HepG2 (cell line): ENCODE data around the gene NME8. TPM values are rescaled to one million over a fixed set of nuclear protein-coding genes. Genes with fewer than 3 reads are reported as not detected.

Experiments used
- ATAC-seq: fragments of 200-7000 bp; cut with Tn5 transposase; 3 replicates; pipeline ENCODE4 v1.9.1; 2020; ENCODE audit warnings: mild to moderate bottlenecking, moderate library complexity
- BruUV-seq: library from RNA; stranded (reverse); fragments of 400-500 nt; replicated peaks from 2 replicates; lab custom pipeline; 2021; lab: Mats Ljungman, UMichigan
- CTCF ChIA-PET: fragments of 300-600 bp; formaldehyde crosslinking; extraction: SDS; loops from one replicate; lab custom pipeline; 2021; ENCODE audit warnings: low total read pairs, inconsistent platforms, low intra/inter-chr PET ratio; lab: Yijun Ruan, JAX
- POLR2A ChIA-PET: fragments of 350-600 bp; sonication (Branson Sonifier 250); formaldehyde crosslinking; loops from one replicate; lab custom pipeline; 2020; ENCODE audit warnings: antibody characterized with exemption, inconsistent platforms; lab: Yijun Ruan, JAX
- DNase-seq: peaks from one replicate; pipeline ENCODE4 v3.0.0-alpha.2; 2015; ENCODE audit warnings: low spot score
- FAIRE-seq: peaks from 3 replicates; lab custom pipeline; 2011; peaks lifted over from hg19 to GRCh38; lab: Jason Lieb, UNC
- H2AFZ ChIP-seq: one replicate; pipeline ENCODE4 v1.6.1; 2011; ENCODE audit warnings: low read length, inconsistent platforms
- H3K27ac ChIP-seq: fragments of 300-600 bp; 3 replicates; pipeline ENCODE4 v1.8.0; 2011; ENCODE audit warnings: mixed run types, mild to moderate bottlenecking, mixed read lengths, low read length, inconsistent platforms; ENCODE audit not compliant: insufficient read depth; ENCODE audit errors: extremely low read length
- H3K27me3 ChIP-seq, 2 experiments: fragments of 200-600 bp in 1 of 2; 2 replicates in 1 of 2; 3 replicates in 1 of 2; pipeline versions ENCODE4 v1.6.0 to v1.8.0; 2011; ENCODE audit warnings: low read length in 2 of 2, mild to moderate bottlenecking in 2 of 2, moderate library complexity in 2 of 2, inconsistent platforms in 1 of 2; ENCODE audit not compliant: insufficient read depth in 2 of 2, control insufficient read depth in 1 of 2
- H3K36me3 ChIP-seq, 2 experiments: fragments of 200-600 bp in 1 of 2; replicated peaks in 1 of 2; 2 replicates in 1 of 2; 3 replicates in 1 of 2; pipeline versions ENCODE4 v1.5.1 to v1.8.0; 2011; ENCODE audit warnings: low read length in 2 of 2, inconsistent platforms in 1 of 2; ENCODE audit not compliant: insufficient read depth in 2 of 2, control insufficient read depth in 1 of 2
- H3K4me1 ChIP-seq: 2 replicates; pipeline ENCODE4 v1.5.1; 2012; ENCODE audit warnings: low read length, inconsistent platforms; ENCODE audit not compliant: insufficient read depth
- H3K4me2 ChIP-seq: 2 replicates; pipeline ENCODE4 v1.6.0; 2011; ENCODE audit warnings: low read depth, low read length, inconsistent platforms
- H3K4me3 ChIP-seq, 3 experiments: fragments of 200-600 bp in 1 of 3; sonication (generic), shearing (Covaris generic) in 1 of 3; replicated peaks in 1 of 3; 2 replicates each; pipeline ENCODE4 v1.5.1; 2011 to 2016; ENCODE audit warnings: low read length in 3 of 3, inconsistent platforms in 2 of 3, low read depth in 2 of 3, mild to moderate bottlenecking in 2 of 3, control low read depth in 1 of 3, mixed read lengths in 1 of 3; ENCODE audit not compliant: insufficient read depth in 1 of 3
- H3K79me2 ChIP-seq: one replicate; pipeline ENCODE4 v1.6.1; 2011; ENCODE audit warnings: low read length, inconsistent platforms; ENCODE audit not compliant: insufficient read depth
- H3K9ac ChIP-seq: 2 replicates; pipeline ENCODE4 v1.6.0; 2011; ENCODE audit warnings: mild to moderate bottlenecking, low read depth, low read length, inconsistent platforms; ENCODE audit not compliant: insufficient read depth
- H3K9me3 ChIP-seq: 2 replicates; pipeline ENCODE4 v1.5.1; 2012; ENCODE audit warnings: mild to moderate bottlenecking, low read length
- H4K20me1 ChIP-seq: 2 replicates; pipeline ENCODE4 v1.6.0; 2011; ENCODE audit warnings: inconsistent platforms, mild to moderate bottlenecking, low read length, moderate library complexity; ENCODE audit not compliant: insufficient read depth
- CENPX ChIP-seq: sonication (generic); formaldehyde crosslinking; IDR thresholded peaks from 2 replicates; pipeline ENCODE4 v1.9.0; 2021; ENCODE audit warnings: mild to moderate bottlenecking, missing genetic modification reagents, moderate library complexity
- FOSL2 ChIP-seq: sonication (generic); formaldehyde crosslinking; IDR thresholded peaks from 2 replicates; pipeline ENCODE4 v1.4.0; 2020; ENCODE audit warnings: missing genetic modification reagents
- HOXA5 ChIP-seq: sonication (generic); formaldehyde crosslinking; IDR thresholded peaks from 2 replicates; pipeline ENCODE4 v1.4.0; 2020; ENCODE audit warnings: missing genetic modification reagents
- NFRKB ChIP-seq: fragments of 450-650 bp; IDR thresholded peaks from 2 replicates; pipeline ENCODE4 v1.6.1; 2017
- ZKSCAN8 ChIP-seq: IDR thresholded peaks from 2 replicates; pipeline ENCODE4 v1.6.1; 2016; ENCODE audit warnings: borderline replicate concordance, missing genetic modification reagents, missing compliant biosample characterization
- ZNF207 ChIP-seq: fragments of 450-650 bp; IDR thresholded peaks from 2 replicates; pipeline ENCODE4 v1.6.1; 2016; ENCODE audit warnings: antibody characterized with exemption, borderline replicate concordance
- WGBS: methylation state at CpG from one replicate; pipeline ENCODE4 v1.1.6; 2017; ENCODE audit warnings: low lambda C conversion rate; 5-methylcytosine and 5-hydroxymethylcytosine counted together
- in situ Hi-C: cut with HindIII; loops from 2 replicates; pipeline ENCODE4 v1.10.0; 2017; ENCODE audit warnings: low pct_unique_long_range_greater_than_20kb; ENCODE audit not compliant: extremely low pct_ligation_motif_present
- intact Hi-C: fragments of 100-400 bp; cut with micrococcal nuclease; formaldehyde crosslinking; loops from one replicate; pipeline ENCODE4 v1.10.0; 2022; ENCODE audit not compliant: unreplicated experiment
- polyA plus RNA-seq, 8 experiments: library from polyadenylated mRNA; depleted of rRNA in 3 of 8; stranded (reverse) in 7 of 8; unstranded in 1 of 8; fragments of >200 nt; fragmentation: Illumina TruSeq in 4 of 8; extraction: Trizol in 4 of 8; gene quantifications; 2 replicates each; pipeline versions ENCODE4 v1.2.1 to v1.2.3, GENCODE V29; 2011 to 2016; ENCODE audit warnings: low read depth in 4 of 8, missing spikeins in 1 of 8, mixed read lengths in 1 of 8; ENCODE audit not compliant: insufficient read depth in 1 of 8
- total RNA-seq, 5 experiments: library from RNA; depleted of rRNA; stranded (reverse); fragments of >200 nt; fragmentation: Illumina TruSeq; extraction: Trizol; gene quantifications; 2 replicates each; pipeline ENCODE4 v1.2.3, GENCODE V29; 2016; ENCODE audit warnings: low read depth in 1 of 5
- TF ChIP-seq, protein P1 (sequence below): sonication (generic); formaldehyde crosslinking; IDR thresholded peaks from 2 replicates; pipeline ENCODE4; 2020; ENCODE audit warnings: missing genetic modification reagents, mild to moderate bottlenecking, borderline replicate concordance

NME8 gene
- total and polyA plus RNA-seq, 2 of the 13 experiments (the other 11 are each of a cell fraction or from before 2014, with no cell fraction given) = not detected

GRCh38 chr7:37820708-37821468 lies 27.5 kb upstream of the NME8 start (continued):
- TF ChIP-seq, protein P1, sequence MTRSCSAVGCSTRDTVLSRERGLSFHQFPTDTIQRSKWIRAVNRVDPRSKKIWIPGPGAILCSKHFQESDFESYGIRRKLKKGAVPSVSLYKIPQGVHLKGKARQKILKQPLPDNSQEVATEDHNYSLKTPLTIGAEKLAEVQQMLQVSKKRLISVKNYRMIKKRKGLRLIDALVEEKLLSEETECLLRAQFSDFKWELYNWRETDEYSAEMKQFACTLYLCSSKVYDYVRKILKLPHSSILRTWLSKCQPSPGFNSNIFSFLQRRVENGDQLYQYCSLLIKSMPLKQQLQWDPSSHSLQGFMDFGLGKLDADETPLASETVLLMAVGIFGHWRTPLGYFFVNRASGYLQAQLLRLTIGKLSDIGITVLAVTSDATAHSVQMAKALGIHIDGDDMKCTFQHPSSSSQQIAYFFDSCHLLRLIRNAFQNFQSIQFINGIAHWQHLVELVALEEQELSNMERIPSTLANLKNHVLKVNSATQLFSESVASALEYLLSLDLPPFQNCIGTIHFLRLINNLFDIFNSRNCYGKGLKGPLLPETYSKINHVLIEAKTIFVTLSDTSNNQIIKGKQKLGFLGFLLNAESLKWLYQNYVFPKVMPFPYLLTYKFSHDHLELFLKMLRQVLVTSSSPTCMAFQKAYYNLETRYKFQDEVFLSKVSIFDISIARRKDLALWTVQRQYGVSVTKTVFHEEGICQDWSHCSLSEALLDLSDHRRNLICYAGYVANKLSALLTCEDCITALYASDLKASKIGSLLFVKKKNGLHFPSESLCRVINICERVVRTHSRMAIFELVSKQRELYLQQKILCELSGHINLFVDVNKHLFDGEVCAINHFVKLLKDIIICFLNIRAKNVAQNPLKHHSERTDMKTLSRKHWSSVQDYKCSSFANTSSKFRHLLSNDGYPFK = no peak
- no peak for TF ChIP-seq HOXA5
- no peak for TF ChIP-seq ZKSCAN8
- no peak for TF ChIP-seq CENPX (CRISPR knock-in tag)
- TF ChIP-seq FOSL2 (CRISPR knock-in tag) = no peak

GRCh38 chr7:37822946-37823345 lies 25.5 kb upstream of the NME8 start:
- H3K27ac ChIP-seq = no peak overlapping the region
- DNase-seq = no peak
- TF ChIP-seq NFRKB (no peak), ZNF207 (no peak)
- ChIA-PET CTCF (no interaction called here), POLR2A (no interaction called here)
- in situ Hi-C loops (no loop called here), intact Hi-C loops (no loop called here)
- no peak overlapping the region for H3K4me2 ChIP-seq
- no peaks in the 10 kb centered on the region for H3K27me3 ChIP-seq
- WGBS = 51% methylated on average over 2 of the region's 2 CpGs
- no peak for ATAC-seq
- H3K4me1 ChIP-seq = no peaks in the 10 kb centered on the region
- no peaks in the 10 kb centered on the region for H3K9me3 ChIP-seq
- no TSS peak for BruUV-seq
- H3K36me3 ChIP-seq = no peaks in the 10 kb centered on the region
- no peak for FAIRE-seq
- no peak overlapping the region for H3K4me3 ChIP-seq
- no peak overlapping the region for H3K9ac ChIP-seq
- H3K79me2 ChIP-seq = no peaks in the 10 kb centered on the region
- no peak overlapping the region for H2AFZ ChIP-seq
- H4K20me1 ChIP-seq = no peaks in the 10 kb centered on the region
